HCT116 (cell line): ENCODE data around the gene AIDA. TPM values are rescaled to one million over a fixed set of nuclear protein-coding genes. Genes with fewer than 3 reads are reported as not detected.

Experiments used
- ATAC-seq: fragments of 200-7000 bp; cut with Tn5 transposase; 2 replicates; pipeline ENCODE4 v1.9.1; 2020; ENCODE audit warnings: mild to moderate bottlenecking, moderate library complexity
- Bru-seq: library from RNA; stranded (reverse); fragments of 400-500 nt; gene quantifications from one replicate; lab custom pipeline; 2021; lab: Mats Ljungman, UMichigan
- BruChase-seq, 2 experiments: library from RNA; stranded (reverse); fragments of 400-500 nt; gene quantifications; one replicate each; lab custom pipeline; 2021; lab: Mats Ljungman, UMichigan
- BruUV-seq: library from RNA; stranded (reverse); fragments of 400-500 nt; replicated peaks from 2 replicates; lab custom pipeline; 2021; lab: Mats Ljungman, UMichigan
- CTCF ChIA-PET: fragments of 300-600 bp; sonication (Branson Sonifier 250); formaldehyde crosslinking; loops from one replicate; lab custom pipeline; 2021; ENCODE audit warnings: antibody characterized with exemption; lab: Charles Lee
- POLR2A ChIA-PET: fragments of 300-600, 350-600 bp; sonication (Branson Sonifier 250); formaldehyde crosslinking; loops from one replicate; lab custom pipeline; 2021; ENCODE audit warnings: antibody characterized with exemption; lab: Charles Lee
- RAD21 ChIA-PET, 2 experiments: fragments of 300-600 bp; sonication (Branson Sonifier 250); formaldehyde crosslinking; loops; one replicate each; lab custom pipeline; 2023; ENCODE audit warnings: low total read pairs in 2 of 2; ENCODE audit not compliant: uncharacterized antibody in 2 of 2, unreplicated experiment in 2 of 2, low non-redundant PET in 1 of 2; lab: Charles Lee
- DNase-seq: peaks from one replicate; pipeline ENCODE4 v3.0.0-alpha.2; 2010; ENCODE audit warnings: low read depth, low spot score
- H2AFZ ChIP-seq: fragments of 200-600 bp; shearing (Covaris generic), sonication (generic); 2 replicates; pipeline ENCODE4 v1.6.1; 2017; ENCODE audit warnings: low read depth, mixed run types, mixed read lengths, antibody characterized with exemption, low read length; ENCODE audit not compliant: poor library complexity, severe bottlenecking
- H3K27ac ChIP-seq: 2 replicates; pipeline ENCODE4 v1.5.1; 2012; ENCODE audit warnings: low read depth, low read length
- H3K27me3 ChIP-seq: fragments of 200-600 bp; sonication (generic); 2 replicates; pipeline ENCODE4 v1.6.1; 2016; ENCODE audit warnings: mixed run types, low read length, mixed read lengths; ENCODE audit not compliant: insufficient read depth
- H3K36me3 ChIP-seq, 2 experiments: fragments of 200-500 bp in 1 of 2; fragments of 200-600 bp in 1 of 2; sonication (Bioruptor generic) in 1 of 2; sonication (generic) in 1 of 2; 2 replicates each; pipeline versions ENCODE4 v1.5.1 to v1.6.1; 2014 to 2016; ENCODE audit warnings: low read length in 2 of 2, inconsistent platforms in 1 of 2, mixed read lengths in 1 of 2, mixed run types in 1 of 2; ENCODE audit not compliant: insufficient read depth in 2 of 2, control insufficient read depth in 1 of 2
- H3K4me1 ChIP-seq, 2 experiments: fragments of 200-600 bp in 1 of 2; sonication (generic) in 1 of 2; 2 replicates each; pipeline versions ENCODE4 v1.5.1 to v1.6.1; 2012 to 2017; ENCODE audit warnings: low read length in 2 of 2, inconsistent platforms in 1 of 2, mild to moderate bottlenecking in 1 of 2, mixed read lengths in 1 of 2, mixed run types in 1 of 2, moderate library complexity in 1 of 2; ENCODE audit not compliant: insufficient read depth in 2 of 2, control insufficient read depth in 1 of 2
- H3K4me2 ChIP-seq: fragments of 200-600 bp; sonication (generic); 2 replicates; pipeline ENCODE4 v1.6.1; 2017; ENCODE audit warnings: mixed run types, low read length, mixed read lengths
- H3K4me3 ChIP-seq, 2 experiments: fragments of 200-600 bp in 1 of 2; sonication (generic) in 1 of 2; replicated peaks in 1 of 2; 2 replicates each; pipeline ENCODE4 v1.5.1; 2011 to 2016; ENCODE audit warnings: low read length in 2 of 2, control low read depth in 1 of 2, low read depth in 1 of 2, mild to moderate bottlenecking in 1 of 2, mixed read lengths in 1 of 2, mixed run types in 1 of 2
- H3K79me2 ChIP-seq: fragments of 200-600 bp; sonication (generic); 2 replicates; pipeline ENCODE4 v1.6.1; 2017; ENCODE audit warnings: mild to moderate bottlenecking, mixed run types, low read length, moderate library complexity, mixed read lengths; ENCODE audit not compliant: insufficient read depth
- H3K9ac ChIP-seq: fragments of 200-600 bp; sonication (generic); 2 replicates; pipeline ENCODE4 v1.6.1; 2016; ENCODE audit warnings: low read length, mixed read lengths
- H3K9me2 ChIP-seq: fragments of 200-600 bp; sonication (generic), shearing (Covaris generic); 2 replicates; pipeline ENCODE4 v1.6.1; 2017; ENCODE audit warnings: mixed run types, mild to moderate bottlenecking, moderate library complexity; ENCODE audit not compliant: insufficient read depth
- H3K9me3 ChIP-seq, 2 experiments: fragments of 200-500 bp in 1 of 2; fragments of 200-600 bp in 1 of 2; sonication (Bioruptor generic) in 1 of 2; sonication (generic) in 1 of 2; 2 replicates each; pipeline ENCODE4 v1.6.1; 2014 to 2017; ENCODE audit warnings: low read length in 2 of 2, mixed read lengths in 2 of 2, inconsistent platforms in 1 of 2, low read depth in 1 of 2, mild to moderate bottlenecking in 1 of 2, mixed run types in 1 of 2, moderate library complexity in 1 of 2; ENCODE audit not compliant: control insufficient read depth in 1 of 2, insufficient read depth in 1 of 2
- H4K20me1 ChIP-seq: fragments of 200-600 bp; sonication (generic), shearing (Covaris generic); 2 replicates; pipeline ENCODE4 v1.6.1; 2017; ENCODE audit warnings: mixed run types, mild to moderate bottlenecking, moderate library complexity; ENCODE audit not compliant: insufficient read depth
- CEBPB ChIP-seq: IDR thresholded peaks from 2 replicates; pipeline ENCODE4 v1.6.1; 2012; ENCODE audit warnings: low read depth
- EZH2 ChIP-seq: fragments of 200-600 bp; sonication (generic); IDR thresholded peaks from 2 replicates; pipeline ENCODE4 v1.6.1; 2017; ENCODE audit warnings: antibody characterized with exemption, mixed run types
- FOSL1 ChIP-seq: IDR thresholded peaks from 2 replicates; pipeline ENCODE4 v1.6.1; 2012; ENCODE audit warnings: low read depth
- POLR2A ChIP-seq: IDR thresholded peaks from 2 replicates; pipeline ENCODE4 v1.7.0; 2011; ENCODE audit warnings: borderline replicate concordance; ENCODE audit not compliant: insufficient read depth, insufficient read length; ENCODE audit errors: extremely low read depth
- POLR2AphosphoS5 ChIP-seq: IDR thresholded peaks from 2 replicates; pipeline ENCODE4 v1.6.1; 2011; ENCODE audit warnings: mild to moderate bottlenecking, low read depth, low read length, moderate library complexity
- SIN3A ChIP-seq: IDR thresholded peaks from 2 replicates; pipeline ENCODE4 v1.6.1; 2012; ENCODE audit warnings: low read depth
- SP1 ChIP-seq: IDR thresholded peaks from 2 replicates; pipeline ENCODE4 v1.6.1; 2012; ENCODE audit warnings: low read depth
- YY1 ChIP-seq: IDR thresholded peaks from 2 replicates; pipeline ENCODE4 v1.6.1; 2011; ENCODE audit warnings: low read length, low read depth, moderate library complexity, mild to moderate bottlenecking; ENCODE audit not compliant: insufficient replicate concordance; ENCODE audit errors: extremely low read depth
- ZNF274 ChIP-seq: fragments of 200-500 bp; sonication (Bioruptor generic); IDR thresholded peaks from 2 replicates; pipeline ENCODE4 v1.6.1; 2014; ENCODE audit warnings: mild to moderate bottlenecking, low read depth, low read length, inconsistent platforms
- intact Hi-C: fragments of 100-400 bp; cut with micrococcal nuclease; formaldehyde crosslinking; loops from 2 replicates; pipeline ENCODE4 v1.10.0; 2022
- long read RNA-seq: library from polyadenylated mRNA; unstranded; transcript quantifications from one replicate; pipeline ENCODE4 v2.0.0, GENCODE V29; 2021; ENCODE audit not compliant: unreplicated experiment
- polyA plus RNA-seq: library from polyadenylated mRNA; unstranded; fragments of >200 nt; gene quantifications from 2 replicates; pipeline ENCODE4 v1.2.1, GENCODE V29; 2012; ENCODE audit warnings: missing spikeins
- total RNA-seq: library from RNA; stranded (reverse); gene quantifications from one replicate; pipeline ENCODE4 v1.2.1, GENCODE V29; 2021; ENCODE audit not compliant: unreplicated experiment
- TF ChIP-seq, protein P1 (sequence below): IDR thresholded peaks from 2 replicates; pipeline ENCODE4 v1.6.1; 2012
- TF ChIP-seq, protein P2 (sequence below): IDR thresholded peaks from 2 replicates; pipeline ENCODE4 v1.6.1; 2011; ENCODE audit warnings: mild to moderate bottlenecking, low read length, moderate library complexity; ENCODE audit not compliant: insufficient replicate concordance; ENCODE audit errors: extremely low read depth
- TF ChIP-seq, protein P3 (sequence below), 3 experiments: fragments of 200-600 bp in 1 of 3; sonication (generic) in 1 of 3; IDR thresholded peaks in 2 of 3; conservative IDR thresholded peaks in 1 of 3; 2 replicates each; pipeline ENCODE4 v1.5.1; 2012 to 2017; ENCODE audit warnings: low read depth in 2 of 3, low read length in 2 of 3, antibody characterized with exemption in 1 of 3, borderline replicate concordance in 1 of 3, control low read depth in 1 of 3, mild to moderate bottlenecking in 1 of 3, mixed read lengths in 1 of 3, mixed run types in 1 of 3, moderate library complexity in 1 of 3; ENCODE audit not compliant: insufficient read depth in 1 of 3
- TF ChIP-seq, protein P4 (sequence below): IDR thresholded peaks from 2 replicates; pipeline ENCODE4 v1.6.1; 2012; ENCODE audit warnings: low read depth

The AIDA gene, protein sequence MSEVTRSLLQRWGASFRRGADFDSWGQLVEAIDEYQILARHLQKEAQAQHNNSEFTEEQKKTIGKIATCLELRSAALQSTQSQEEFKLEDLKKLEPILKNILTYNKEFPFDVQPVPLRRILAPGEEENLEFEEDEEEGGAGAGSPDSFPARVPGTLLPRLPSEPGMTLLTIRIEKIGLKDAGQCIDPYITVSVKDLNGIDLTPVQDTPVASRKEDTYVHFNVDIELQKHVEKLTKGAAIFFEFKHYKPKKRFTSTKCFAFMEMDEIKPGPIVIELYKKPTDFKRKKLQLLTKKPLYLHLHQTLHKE
- total RNA-seq (53.2 TPM), Bru-seq, nascent RNA (percentile 63 among the genes with signal in this experiment), BruChase-seq, experiment 1, labeled RNA remaining after a 6-hour chase (percentile 81 among the genes with signal in this experiment), BruChase-seq, experiment 2, labeled RNA remaining after a 2-hour chase (percentile 64 among the genes with signal in this experiment)
- 22.2 and 28.2 TPM in 2 replicates for polyA plus RNA-seq
- long read RNA-seq, full-length matches to known transcripts, result 95 of 107 reads
- long read RNA-seq, partial matches to known transcripts, result 3 of 107 reads
- long read RNA-seq, other reads (novel, unspliced or antisense), result 9 of 107 reads

DNA sequence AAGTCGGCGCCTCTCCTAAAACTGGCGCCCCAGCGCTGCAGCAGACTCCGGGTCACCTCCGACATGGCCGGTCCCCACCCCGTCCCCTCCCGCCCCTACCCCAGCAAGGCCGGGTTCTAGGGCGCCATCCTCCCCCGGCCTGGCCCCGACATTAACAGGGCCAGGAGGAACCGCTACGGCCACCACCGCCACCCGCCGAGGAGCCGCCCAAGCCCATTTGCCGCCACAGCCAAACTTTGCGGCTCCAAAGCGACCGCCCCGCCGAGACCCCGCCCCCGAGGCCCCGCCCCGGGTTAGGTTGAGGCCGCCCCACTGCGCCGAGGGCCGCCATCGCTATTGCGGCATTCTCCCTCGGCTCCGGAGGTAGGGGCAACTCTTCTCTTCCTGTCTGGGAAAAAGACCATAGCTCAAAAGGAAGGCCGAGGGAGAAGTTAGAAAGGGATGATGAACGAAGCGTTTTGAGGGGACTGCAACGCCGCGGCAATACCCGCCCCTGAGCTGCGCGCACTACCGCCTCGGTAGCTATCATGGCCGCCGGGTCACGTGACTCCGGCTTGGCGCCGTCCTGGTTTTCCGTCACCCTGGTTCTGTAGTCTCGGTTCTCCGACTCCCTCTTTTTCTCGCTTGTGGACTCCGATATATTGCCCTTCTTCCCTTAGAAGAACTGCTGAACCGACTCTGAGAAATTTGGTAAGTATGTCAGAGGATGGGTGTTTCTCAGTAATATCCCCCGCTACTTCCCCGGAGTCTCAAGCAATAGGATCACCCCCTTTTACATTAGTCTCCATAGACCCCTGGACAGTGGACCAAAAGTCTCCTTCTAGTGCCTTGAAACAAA is at the start of gene AIDA, which contains the start of gene BROX:
Gene AIDA, minus strand, starts transcription at position 239 of the 838 bp plus-strand sequence. Its CDS starts 174 bp downstream, at position 65.
Gene BROX, plus strand, starts transcription at position 312 of the 838 bp plus-strand sequence. CDS start 3,136 bp downstream, outside the sequence.
- Histone ChIP-seq H3K9me2 (no peaks in the 10 kb centered on the region), H3K9ac (peak within 1 kb of the TSS; percentile 75), H3K4me3 (peak within 1 kb of the TSS; percentile 73 to 96), H4K20me1 (no peaks in the 10 kb centered on the region), H3K9me3 (no peaks in the 10 kb centered on the region), H3K4me1 (peaks cover 0 to 12% of the 10 kb centered on the region in 2 experiments; a peak in 2 of 4 replicates), H3K79me2 (peaks cover 57% of the 10 kb centered on the region), H3K36me3 (0 out of 4 replicates have a peak, but pooled peaks cover 0 to 2% of the 10 kb centered on the region in 2 experiments), H3K27ac (peak within 1 kb of the TSS; percentile 91), H3K27me3 (no peaks in the 10 kb centered on the region), H2AFZ (peak within 1 kb of the TSS; percentile 61), H3K4me2 (peak within 1 kb of the TSS; percentile 79)
- ATAC-seq (peak; percentile 81), DNase-seq (peak; percentile 69)
- RAD21 ChIA-PET, result interaction anchor here in 1 of 2 experiments (0.6 kb wide), 1 partner anchor 981 kb away, joined by 3 read pairs; no protein-coding TSS in a partner anchor
- BruUV-seq, result no TSS peak
- CTCF ChIA-PET, result no interaction called here
- POLR2A ChIA-PET, result interaction anchor here (1.0 to 1.2 kb wide), 2 partner anchors 68 to 247 kb away, joined by 3 to 4 read pairs; no protein-coding TSS in a partner anchor
- intact Hi-C loops, result loop anchor here (1.0 to 5.0 kb wide), 2 partner anchors 70 to 247 kb away; no protein-coding TSS in a partner anchor
- peak; percentile 58 for TF ChIP-seq POLR2AphosphoS5
- peak; percentile 57; the same call in 1 of the 2 replicates for TF ChIP-seq SIN3A
- TF ChIP-seq CEBPB, result no peak; the same call in 1 of the 2 replicates
- TF ChIP-seq YY1, result peak; percentile 98
- no peak for TF ChIP-seq FOSL1
- TF ChIP-seq, protein P1, sequence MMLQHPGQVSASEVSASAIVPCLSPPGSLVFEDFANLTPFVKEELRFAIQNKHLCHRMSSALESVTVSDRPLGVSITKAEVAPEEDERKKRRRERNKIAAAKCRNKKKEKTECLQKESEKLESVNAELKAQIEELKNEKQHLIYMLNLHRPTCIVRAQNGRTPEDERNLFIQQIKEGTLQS, result no peak
- TF ChIP-seq, protein P2, sequence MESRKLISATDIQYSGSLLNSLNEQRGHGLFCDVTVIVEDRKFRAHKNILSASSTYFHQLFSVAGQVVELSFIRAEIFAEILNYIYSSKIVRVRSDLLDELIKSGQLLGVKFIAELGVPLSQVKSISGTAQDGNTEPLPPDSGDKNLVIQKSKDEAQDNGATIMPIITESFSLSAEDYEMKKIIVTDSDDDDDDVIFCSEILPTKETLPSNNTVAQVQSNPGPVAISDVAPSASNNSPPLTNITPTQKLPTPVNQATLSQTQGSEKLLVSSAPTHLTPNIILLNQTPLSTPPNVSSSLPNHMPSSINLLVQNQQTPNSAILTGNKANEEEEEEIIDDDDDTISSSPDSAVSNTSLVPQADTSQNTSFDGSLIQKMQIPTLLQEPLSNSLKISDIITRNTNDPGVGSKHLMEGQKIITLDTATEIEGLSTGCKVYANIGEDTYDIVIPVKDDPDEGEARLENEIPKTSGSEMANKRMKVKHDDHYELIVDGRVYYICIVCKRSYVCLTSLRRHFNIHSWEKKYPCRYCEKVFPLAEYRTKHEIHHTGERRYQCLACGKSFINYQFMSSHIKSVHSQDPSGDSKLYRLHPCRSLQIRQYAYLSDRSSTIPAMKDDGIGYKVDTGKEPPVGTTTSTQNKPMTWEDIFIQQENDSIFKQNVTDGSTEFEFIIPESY, result no peak
- TF ChIP-seq, protein P3, sequence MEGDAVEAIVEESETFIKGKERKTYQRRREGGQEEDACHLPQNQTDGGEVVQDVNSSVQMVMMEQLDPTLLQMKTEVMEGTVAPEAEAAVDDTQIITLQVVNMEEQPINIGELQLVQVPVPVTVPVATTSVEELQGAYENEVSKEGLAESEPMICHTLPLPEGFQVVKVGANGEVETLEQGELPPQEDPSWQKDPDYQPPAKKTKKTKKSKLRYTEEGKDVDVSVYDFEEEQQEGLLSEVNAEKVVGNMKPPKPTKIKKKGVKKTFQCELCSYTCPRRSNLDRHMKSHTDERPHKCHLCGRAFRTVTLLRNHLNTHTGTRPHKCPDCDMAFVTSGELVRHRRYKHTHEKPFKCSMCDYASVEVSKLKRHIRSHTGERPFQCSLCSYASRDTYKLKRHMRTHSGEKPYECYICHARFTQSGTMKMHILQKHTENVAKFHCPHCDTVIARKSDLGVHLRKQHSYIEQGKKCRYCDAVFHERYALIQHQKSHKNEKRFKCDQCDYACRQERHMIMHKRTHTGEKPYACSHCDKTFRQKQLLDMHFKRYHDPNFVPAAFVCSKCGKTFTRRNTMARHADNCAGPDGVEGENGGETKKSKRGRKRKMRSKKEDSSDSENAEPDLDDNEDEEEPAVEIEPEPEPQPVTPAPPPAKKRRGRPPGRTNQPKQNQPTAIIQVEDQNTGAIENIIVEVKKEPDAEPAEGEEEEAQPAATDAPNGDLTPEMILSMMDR (IDR thresholded peaks at IDR 0.05 in 2 of 3, conservative IDR thresholded peaks at IDR 0.05 in 1 of 3; ENCODE audit: borderline replicate concordance in 1 of 3, insufficient read depth in 1 of 3, low read depth in 2 of 3, low read length in 2 of 3), result no peak
- no peak for TF ChIP-seq ZNF274
- peak; percentile 61 for TF ChIP-seq SP1
- peak; percentile 52 for TF ChIP-seq POLR2A
- TF ChIP-seq EZH2, result no peak
- TF ChIP-seq, protein P4, sequence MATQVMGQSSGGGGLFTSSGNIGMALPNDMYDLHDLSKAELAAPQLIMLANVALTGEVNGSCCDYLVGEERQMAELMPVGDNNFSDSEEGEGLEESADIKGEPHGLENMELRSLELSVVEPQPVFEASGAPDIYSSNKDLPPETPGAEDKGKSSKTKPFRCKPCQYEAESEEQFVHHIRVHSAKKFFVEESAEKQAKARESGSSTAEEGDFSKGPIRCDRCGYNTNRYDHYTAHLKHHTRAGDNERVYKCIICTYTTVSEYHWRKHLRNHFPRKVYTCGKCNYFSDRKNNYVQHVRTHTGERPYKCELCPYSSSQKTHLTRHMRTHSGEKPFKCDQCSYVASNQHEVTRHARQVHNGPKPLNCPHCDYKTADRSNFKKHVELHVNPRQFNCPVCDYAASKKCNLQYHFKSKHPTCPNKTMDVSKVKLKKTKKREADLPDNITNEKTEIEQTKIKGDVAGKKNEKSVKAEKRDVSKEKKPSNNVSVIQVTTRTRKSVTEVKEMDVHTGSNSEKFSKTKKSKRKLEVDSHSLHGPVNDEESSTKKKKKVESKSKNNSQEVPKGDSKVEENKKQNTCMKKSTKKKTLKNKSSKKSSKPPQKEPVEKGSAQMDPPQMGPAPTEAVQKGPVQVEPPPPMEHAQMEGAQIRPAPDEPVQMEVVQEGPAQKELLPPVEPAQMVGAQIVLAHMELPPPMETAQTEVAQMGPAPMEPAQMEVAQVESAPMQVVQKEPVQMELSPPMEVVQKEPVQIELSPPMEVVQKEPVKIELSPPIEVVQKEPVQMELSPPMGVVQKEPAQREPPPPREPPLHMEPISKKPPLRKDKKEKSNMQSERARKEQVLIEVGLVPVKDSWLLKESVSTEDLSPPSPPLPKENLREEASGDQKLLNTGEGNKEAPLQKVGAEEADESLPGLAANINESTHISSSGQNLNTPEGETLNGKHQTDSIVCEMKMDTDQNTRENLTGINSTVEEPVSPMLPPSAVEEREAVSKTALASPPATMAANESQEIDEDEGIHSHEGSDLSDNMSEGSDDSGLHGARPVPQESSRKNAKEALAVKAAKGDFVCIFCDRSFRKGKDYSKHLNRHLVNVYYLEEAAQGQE, result no peak
